Measurements from ENCODE around the gene ITGA1. TPM values are rescaled to one million over a fixed set of nuclear protein-coding genes. Genes with fewer than 3 reads are reported as not detected.

Gene ITGA1
- total and polyA plus RNA-seq, 2 of the 8 experiments (the other 6 are each of a cell fraction or from before 2014, with no cell fraction given), result 2.3 to 9.0 TPM

- TF ChIP-seq SRF (IDR thresholded peaks at IDR 0.05; ENCODE audit: low read depth, low read length) (no peak), KDM1A (IDR thresholded peaks at IDR 0.05; ENCODE audit: borderline replicate concordance, low read length) (no peak), TBP (IDR thresholded peaks at IDR 0.05; ENCODE audit: low read depth, low read length) (no peak), RNF2 (IDR thresholded peaks at IDR 0.05; ENCODE audit: borderline replicate concordance, low read depth, low read length, missing control alignments, poor library complexity, severe bottlenecking) (no peak)
Observed at GRCh38 chr5:52839285-52839684, 51.6 kb downstream of the ITGA1 start (continued).
